Thyroid gland (tissue), 4 donors: Measurements from ENCODE around the gene PRKCA.

Experiments used
- POLR2A ChIP-seq, 2 donors: fragments of 450-650 bp; IDR thresholded peaks; one replicate each; pipeline ENCODE4 v1.6.1; 2017; ENCODE audit warnings: antibody characterized with exemption in 2 of 2, mild to moderate bottlenecking in 2 of 2, moderate library complexity in 1 of 2
- TF ChIP-seq, protein P1 (sequence below), 6 experiments: fragments of 200-600 bp in 3 of 6; fragments of 450-650 bp in 3 of 6; sonication (generic) in 3 of 6; IDR thresholded peaks; one replicate each; pipeline ENCODE4 v1.5.1; 2016 to 2019; ENCODE audit warnings: antibody characterized with exemption in 6 of 6, mild to moderate bottlenecking in 2 of 6, inconsistent platforms in 1 of 6, moderate library complexity in 1 of 6

DNA sequence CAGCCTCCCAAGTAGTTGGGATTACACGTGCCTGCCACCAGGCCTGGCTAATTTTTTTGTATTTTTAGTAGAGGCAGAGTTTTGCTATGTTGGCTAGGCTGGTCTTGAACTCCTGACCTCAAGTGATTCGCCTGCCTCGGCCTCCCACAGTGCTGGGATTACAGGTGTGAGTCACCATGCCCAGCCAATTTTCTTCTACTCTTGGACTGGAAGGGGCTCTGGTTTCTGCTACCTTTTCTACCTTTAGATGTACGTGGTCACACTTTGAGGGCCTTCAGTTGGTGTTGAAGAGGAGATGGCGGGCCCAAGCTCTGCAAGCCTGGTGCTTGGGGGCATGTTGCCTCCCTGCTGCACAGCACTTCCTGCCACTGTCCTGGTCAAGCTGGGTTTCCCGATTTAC is 173.6 kb downstream of the PRKCA start:
- TF ChIP-seq POLR2A (IDR thresholded peaks at IDR 0.05), result no peak
- TF ChIP-seq, protein P1, sequence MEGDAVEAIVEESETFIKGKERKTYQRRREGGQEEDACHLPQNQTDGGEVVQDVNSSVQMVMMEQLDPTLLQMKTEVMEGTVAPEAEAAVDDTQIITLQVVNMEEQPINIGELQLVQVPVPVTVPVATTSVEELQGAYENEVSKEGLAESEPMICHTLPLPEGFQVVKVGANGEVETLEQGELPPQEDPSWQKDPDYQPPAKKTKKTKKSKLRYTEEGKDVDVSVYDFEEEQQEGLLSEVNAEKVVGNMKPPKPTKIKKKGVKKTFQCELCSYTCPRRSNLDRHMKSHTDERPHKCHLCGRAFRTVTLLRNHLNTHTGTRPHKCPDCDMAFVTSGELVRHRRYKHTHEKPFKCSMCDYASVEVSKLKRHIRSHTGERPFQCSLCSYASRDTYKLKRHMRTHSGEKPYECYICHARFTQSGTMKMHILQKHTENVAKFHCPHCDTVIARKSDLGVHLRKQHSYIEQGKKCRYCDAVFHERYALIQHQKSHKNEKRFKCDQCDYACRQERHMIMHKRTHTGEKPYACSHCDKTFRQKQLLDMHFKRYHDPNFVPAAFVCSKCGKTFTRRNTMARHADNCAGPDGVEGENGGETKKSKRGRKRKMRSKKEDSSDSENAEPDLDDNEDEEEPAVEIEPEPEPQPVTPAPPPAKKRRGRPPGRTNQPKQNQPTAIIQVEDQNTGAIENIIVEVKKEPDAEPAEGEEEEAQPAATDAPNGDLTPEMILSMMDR (IDR thresholded peaks at IDR 0.05), result no peak
